Activated B cell treated with CpG ODN at 0.5 μM for 24 hours (primary cell): ENCODE measurements around the gene TEX51. TPM values are rescaled to one million over a fixed set of nuclear protein-coding genes. Genes with fewer than 3 reads are reported as not detected.

Source experiments
- ATAC-seq: fragments of 200-7000 bp; cut with Tn5 transposase; one replicate; pipeline ENCODE4 v1.10.0; 2021; ENCODE audit warnings: low read depth, mild to moderate bottlenecking, moderate library complexity
- CTCF ChIA-PET: fragments of 350-600 bp; sonication (Branson Sonifier 250); formaldehyde crosslinking; loops from one replicate; lab custom pipeline; 2021; ENCODE audit warnings: antibody characterized with exemption; lab: Charles Lee
- POLR2A ChIA-PET: fragments of 350-600 bp; sonication (Branson Sonifier 250); formaldehyde crosslinking; loops from one replicate; lab custom pipeline; 2021; ENCODE audit warnings: antibody characterized with exemption; lab: Charles Lee
- DNase-seq: peaks from one replicate; pipeline ENCODE4 v3.0.0; 2022
- H3K27ac Mint-ChIP-seq: one replicate; pipeline ENCODE4 v1.8.0; 2020; ENCODE audit warnings: mixed read lengths
- H3K27me3 Mint-ChIP-seq: one replicate; pipeline ENCODE4 v1.8.0; 2021; ENCODE audit warnings: mixed read lengths
- H3K36me3 Mint-ChIP-seq: one replicate; pipeline ENCODE4 v1.8.0; 2021; ENCODE audit warnings: low read depth, mixed read lengths
- H3K4me1 Mint-ChIP-seq: one replicate; pipeline ENCODE4 v1.8.0; 2021; ENCODE audit warnings: mixed read lengths
- H3K4me3 Mint-ChIP-seq: one replicate; pipeline ENCODE4 v1.8.0; 2020; ENCODE audit warnings: mild to moderate bottlenecking, mixed read lengths
- H3K9me3 Mint-ChIP-seq: one replicate; pipeline ENCODE4 v1.8.0; 2020; ENCODE audit warnings: mixed read lengths
- intact Hi-C: fragments of 100-400 bp; cut with micrococcal nuclease; formaldehyde crosslinking; loops from one replicate; pipeline ENCODE4 v1.15.1; 2024
- total RNA-seq: library from RNA; stranded (reverse); gene quantifications from 2 replicates; pipeline ENCODE4 v1.2.3, GENCODE V29; 2022
- TF ChIP-seq, protein P1 (sequence below): fragments of 200-600 bp; IDR thresholded peaks from one replicate; pipeline ENCODE4 v1.8.0; 2022; ENCODE audit warnings: antibody characterized with exemption, mild to moderate bottlenecking

Gene TEX51
- total RNA-seq, 1 donor from 2014 or later: not detected

DNA sequence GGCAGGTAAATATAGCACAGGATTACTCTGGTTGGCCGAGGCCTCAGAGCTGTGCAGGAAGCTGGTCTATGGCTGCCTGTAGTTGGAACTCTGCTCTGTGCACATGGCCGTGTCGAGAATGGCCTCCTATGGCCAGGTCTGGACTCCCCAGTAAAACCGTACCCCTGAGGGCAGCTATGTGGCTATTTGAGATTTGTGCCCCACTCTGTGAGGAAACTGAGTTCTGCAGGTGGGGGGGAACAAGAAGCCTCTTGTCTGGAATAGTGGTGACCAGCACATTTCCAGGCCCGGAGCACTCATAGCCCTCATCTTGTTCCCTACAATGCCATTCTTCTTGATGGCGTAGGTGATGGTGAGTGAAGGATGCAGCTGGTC lies 15.0 kb upstream of the TEX51 start:
- ChIA-PET CTCF (no interaction called here), POLR2A (no interaction called here)
- intact Hi-C loops: no loop called here
- DNase-seq: no peak
- TF ChIP-seq, protein P1, sequence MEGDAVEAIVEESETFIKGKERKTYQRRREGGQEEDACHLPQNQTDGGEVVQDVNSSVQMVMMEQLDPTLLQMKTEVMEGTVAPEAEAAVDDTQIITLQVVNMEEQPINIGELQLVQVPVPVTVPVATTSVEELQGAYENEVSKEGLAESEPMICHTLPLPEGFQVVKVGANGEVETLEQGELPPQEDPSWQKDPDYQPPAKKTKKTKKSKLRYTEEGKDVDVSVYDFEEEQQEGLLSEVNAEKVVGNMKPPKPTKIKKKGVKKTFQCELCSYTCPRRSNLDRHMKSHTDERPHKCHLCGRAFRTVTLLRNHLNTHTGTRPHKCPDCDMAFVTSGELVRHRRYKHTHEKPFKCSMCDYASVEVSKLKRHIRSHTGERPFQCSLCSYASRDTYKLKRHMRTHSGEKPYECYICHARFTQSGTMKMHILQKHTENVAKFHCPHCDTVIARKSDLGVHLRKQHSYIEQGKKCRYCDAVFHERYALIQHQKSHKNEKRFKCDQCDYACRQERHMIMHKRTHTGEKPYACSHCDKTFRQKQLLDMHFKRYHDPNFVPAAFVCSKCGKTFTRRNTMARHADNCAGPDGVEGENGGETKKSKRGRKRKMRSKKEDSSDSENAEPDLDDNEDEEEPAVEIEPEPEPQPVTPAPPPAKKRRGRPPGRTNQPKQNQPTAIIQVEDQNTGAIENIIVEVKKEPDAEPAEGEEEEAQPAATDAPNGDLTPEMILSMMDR: no peak
- Mint-ChIP-seq H3K27me3 (peaks cover 13% of the 10 kb centered on the region), H3K9me3 (no peaks in the 10 kb centered on the region), H3K27ac (no peak overlapping the region), H3K4me3 (no peak overlapping the region), H3K36me3 (no peaks in the 10 kb centered on the region), H3K4me1 (peaks cover 8% of the 10 kb centered on the region)
- ATAC-seq: no peak

DNA sequence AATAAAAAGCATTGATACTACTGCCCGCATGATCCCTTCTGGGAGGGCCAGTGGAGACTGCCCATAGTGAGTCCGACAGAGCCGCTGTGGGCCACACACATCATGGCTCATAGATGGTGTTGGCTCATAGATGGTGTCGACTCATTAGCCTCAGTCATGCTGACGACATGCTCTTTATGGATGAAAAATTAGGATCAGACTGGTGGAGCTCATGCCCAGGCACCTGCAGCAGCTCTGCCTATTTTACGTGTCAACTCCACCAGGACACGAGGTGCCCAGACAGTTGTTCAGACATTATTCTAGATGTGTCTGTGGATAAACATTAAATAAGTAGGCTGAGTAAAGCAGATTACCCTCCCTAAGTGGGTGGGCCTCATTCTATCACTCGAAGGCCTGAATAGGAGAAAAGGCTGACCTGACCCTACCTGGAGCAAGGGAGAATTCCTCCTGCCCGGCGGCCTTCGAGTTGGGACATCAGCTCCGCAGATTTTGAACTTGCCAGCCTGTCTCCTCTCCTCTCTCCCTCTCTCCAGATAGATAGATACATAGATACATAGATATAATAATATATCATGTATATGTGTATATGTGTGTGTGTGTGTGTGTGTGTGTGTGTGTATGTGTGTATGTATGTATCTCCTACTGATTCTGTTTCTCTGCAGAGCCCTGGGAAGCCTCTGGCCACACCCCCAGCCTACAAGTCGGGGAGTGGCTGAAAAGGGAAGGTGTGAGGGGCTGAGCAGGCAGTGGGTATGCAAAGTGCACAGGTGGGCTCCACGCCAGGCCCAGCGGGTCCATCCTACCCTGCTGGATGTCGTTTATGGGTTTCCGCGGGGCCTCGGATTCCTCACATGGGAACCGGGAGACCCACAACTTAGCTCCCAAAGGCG lies 13.6 kb upstream of the TEX51 start:
- ChIA-PET CTCF (no interaction called here), POLR2A (no interaction called here)
- Mint-ChIP-seq H3K4me1 (peaks cover 8% of the 10 kb centered on the region), H3K27ac (no peak overlapping the region), H3K4me3 (no peak overlapping the region), H3K27me3 (peaks cover 18% of the 10 kb centered on the region), H3K36me3 (no peaks in the 10 kb centered on the region), H3K9me3 (no peaks in the 10 kb centered on the region)
- intact Hi-C loops: no loop called here
- DNase-seq: no peak
- no peak for ATAC-seq
- TF ChIP-seq, protein P1: no peak

- H3K4me1 Mint-ChIP-seq: peaks cover 8% of the 10 kb centered on the region
- H3K36me3 Mint-ChIP-seq: no peaks in the 10 kb centered on the region
- no peaks in the 10 kb centered on the region for H3K9me3 Mint-ChIP-seq
- no peak overlapping the region for H3K4me3 Mint-ChIP-seq
- no peak overlapping the region for H3K27ac Mint-ChIP-seq
- CTCF ChIA-PET: no interaction called here
- POLR2A ChIA-PET: no interaction called here
- ATAC-seq: no peak
- TF ChIP-seq, protein P1: no peak
- no peak for DNase-seq
- intact Hi-C loops: no loop called here
- H3K27me3 Mint-ChIP-seq: peaks cover 18% of the 10 kb centered on the region
Observed at GRCh38 chr2:126885751-126886210, 12.9 kb upstream of the TEX51 start.

DNA sequence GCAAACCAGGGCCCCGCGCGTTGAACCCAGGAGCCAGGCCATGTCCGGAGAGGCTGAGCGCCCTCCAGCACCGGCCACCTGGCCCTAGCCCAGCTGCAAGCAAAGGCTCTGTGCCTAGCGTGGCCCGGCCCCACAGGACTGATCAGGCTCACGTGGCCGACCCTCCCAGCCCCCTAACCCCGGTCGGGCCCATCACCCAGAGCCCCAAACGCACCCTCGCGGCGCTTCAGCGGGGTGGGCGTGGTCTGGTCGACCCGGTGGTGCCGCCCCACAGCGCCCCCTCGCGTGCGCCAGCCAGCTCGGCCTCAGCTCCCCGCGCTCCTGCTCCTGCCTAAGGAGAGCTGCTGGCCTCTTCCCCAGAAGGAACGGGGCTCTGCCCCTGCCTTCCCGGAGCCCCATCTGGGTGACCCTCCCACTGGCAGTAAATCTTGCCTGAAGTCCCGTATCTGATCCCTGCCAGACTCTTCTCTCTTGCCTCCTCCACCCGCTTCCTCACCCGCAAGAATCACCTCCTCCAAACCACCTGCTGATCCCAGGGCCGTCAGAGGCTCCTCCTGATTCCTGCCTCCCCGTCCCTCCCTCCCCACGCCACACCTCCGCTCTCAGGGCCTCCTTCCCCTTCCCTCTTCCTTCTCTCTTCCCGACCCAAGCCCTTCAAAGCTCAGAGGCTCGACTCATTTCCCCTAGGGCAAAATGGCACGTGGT lies 12.3 kb upstream of the TEX51 start:
- no peaks in the 10 kb centered on the region for H3K36me3 Mint-ChIP-seq
- H3K4me1 Mint-ChIP-seq: peaks cover 8% of the 10 kb centered on the region
- intact Hi-C loops: no loop called here
- TF ChIP-seq, protein P1: no peak
- ChIA-PET CTCF (no interaction called here), POLR2A (no interaction called here)
- ATAC-seq (no peak), DNase-seq (no peak)
- no peak overlapping the region for H3K27ac Mint-ChIP-seq
- H3K4me3 Mint-ChIP-seq: no peak overlapping the region
- peaks cover 18% of the 10 kb centered on the region for H3K27me3 Mint-ChIP-seq
- no peaks in the 10 kb centered on the region for H3K9me3 Mint-ChIP-seq

- Mint-ChIP-seq H3K27ac (no peak overlapping the region), H3K36me3 (no peaks in the 10 kb centered on the region), H3K9me3 (no peaks in the 10 kb centered on the region), H3K4me3 (no peak overlapping the region), H3K4me1 (peaks cover 8% of the 10 kb centered on the region), H3K27me3 (peaks cover 18% of the 10 kb centered on the region)
- ATAC-seq: no peak
- POLR2A ChIA-PET: no interaction called here
- no peak for DNase-seq
- CTCF ChIA-PET: no interaction called here
- TF ChIP-seq, protein P1: no peak
- intact Hi-C loops: no loop called here
Observed at GRCh38 chr2:126886916-126887280, 11.8 kb upstream of the TEX51 start.
